Endothelial cell of umbilical vein (primary cell): ENCODE measurements around the gene ARHGAP28. TPM values are rescaled to one million over a fixed set of nuclear protein-coding genes. Genes with fewer than 3 reads are reported as not detected.

Experiments
- BruUV-seq: library from RNA; stranded (reverse); fragments of 400-500 nt; replicated peaks from 2 replicates; lab custom pipeline; 2021; lab: Mats Ljungman, UMichigan
- CTCF ChIA-PET: fragments of 300-600, 350-600 bp; sonication (Branson Sonifier 250); formaldehyde crosslinking; loops from one replicate; lab custom pipeline; 2021; ENCODE audit warnings: antibody characterized with exemption, inconsistent platforms; lab: Charles Lee
- POLR2A ChIA-PET: fragments of 300-600, 350-600 bp; sonication (Branson Sonifier 250); formaldehyde crosslinking; loops from one replicate; lab custom pipeline; 2021; ENCODE audit warnings: antibody characterized with exemption, inconsistent platforms; lab: Charles Lee
- DNase-seq: peaks from one replicate; pipeline ENCODE4 v3.0.0-alpha.2; 2011; ENCODE audit warnings: low read depth, low spot score
- FAIRE-seq: peaks from 2 replicates; lab custom pipeline; 2011; peaks lifted over from hg19 to GRCh38; lab: Jason Lieb, UNC
- H2AFZ ChIP-seq: 2 replicates; pipeline ENCODE4 v1.6.0; 2012; ENCODE audit warnings: low read depth, low read length, control low read depth, inconsistent platforms
- H3K27ac ChIP-seq: 2 replicates; pipeline ENCODE4 v1.5.1; 2011; ENCODE audit warnings: low read depth, mild to moderate bottlenecking, control low read depth, low read length, moderate library complexity; ENCODE audit not compliant: insufficient read depth
- H3K27me3 ChIP-seq, 2 experiments: 2 replicates each; pipeline versions ENCODE4 v1.6.0 to v1.6.1; 2011; ENCODE audit warnings: low read length in 2 of 2, mixed read lengths in 1 of 2; ENCODE audit not compliant: control insufficient read depth in 2 of 2, insufficient read depth in 2 of 2
- H3K36me3 ChIP-seq, 2 experiments: 2 replicates in 1 of 2; 3 replicates in 1 of 2; pipeline ENCODE4 v1.5.1; 2011; ENCODE audit warnings: low read length in 2 of 2, mild to moderate bottlenecking in 1 of 2, moderate library complexity in 1 of 2; ENCODE audit not compliant: control insufficient read depth in 2 of 2, insufficient read depth in 2 of 2; ENCODE audit errors: extremely low read depth in 1 of 2
- H3K4me1 ChIP-seq: 3 replicates; pipeline ENCODE4 v1.5.1; 2011; ENCODE audit warnings: mild to moderate bottlenecking, low read length; ENCODE audit not compliant: control insufficient read depth, insufficient read depth; ENCODE audit errors: extremely low read depth
- H3K4me2 ChIP-seq: 2 replicates; pipeline ENCODE4 v1.6.1; 2011; ENCODE audit warnings: low read length, control low read depth, mixed read lengths; ENCODE audit not compliant: insufficient read depth
- H3K4me3 ChIP-seq, 3 experiments: fragments of 200-600 bp in 1 of 3; sonication (generic), shearing (Covaris generic) in 1 of 3; replicated peaks in 1 of 3; 2 replicates each; pipeline ENCODE4 v1.5.1; 2011 to 2016; ENCODE audit warnings: control low read depth in 3 of 3, low read length in 3 of 3, mild to moderate bottlenecking in 2 of 3, inconsistent platforms in 1 of 3, low read depth in 1 of 3, moderate library complexity in 1 of 3; ENCODE audit not compliant: insufficient read depth in 1 of 3
- H3K79me2 ChIP-seq: 2 replicates; pipeline ENCODE4 v1.6.0; 2012; ENCODE audit warnings: low read length, inconsistent platforms; ENCODE audit not compliant: control insufficient read depth, insufficient read depth
- H3K9ac ChIP-seq: replicated peaks from 2 replicates; pipeline ENCODE3; 2011; ENCODE audit warnings: low read length, control low read depth; ENCODE audit not compliant: insufficient read depth; ENCODE audit errors: extremely low read depth
- H3K9me1 ChIP-seq: replicated peaks from 3 replicates; pipeline ENCODE4 v1.6.0; 2011; ENCODE audit warnings: mild to moderate bottlenecking, low read length; ENCODE audit not compliant: control insufficient read depth, insufficient read depth; ENCODE audit errors: extremely low read depth
- H3K9me3 ChIP-seq: replicated peaks from 2 replicates; pipeline ENCODE4 v1.5.1; 2012; ENCODE audit warnings: low read length, inconsistent platforms; ENCODE audit not compliant: control insufficient read depth, insufficient read depth
- H4K20me1 ChIP-seq: replicated peaks from 2 replicates; pipeline ENCODE3; 2011; ENCODE audit warnings: mild to moderate bottlenecking, low read length; ENCODE audit not compliant: control insufficient read depth, insufficient read depth; ENCODE audit errors: extremely low read depth
- CTCF ChIP-seq, 2 donors: IDR thresholded peaks; 1 replicate in 1 of 2; 2 replicates in 1 of 2; pipeline ENCODE4 v1.5.1; 2011; ENCODE audit warnings: low read length in 2 of 2, mild to moderate bottlenecking in 2 of 2, moderate library complexity in 2 of 2, control low read depth in 1 of 2, inconsistent platforms in 1 of 2, low read depth in 1 of 2; ENCODE audit not compliant: insufficient read depth in 1 of 2; ENCODE audit errors: extremely low read depth in 1 of 2
- EZH2 ChIP-seq: IDR thresholded peaks from 2 replicates; pipeline ENCODE4 v1.6.1; 2012; ENCODE audit warnings: borderline replicate concordance, low read depth, mild to moderate bottlenecking, moderate library complexity, low read length, inconsistent platforms; ENCODE audit not compliant: severe bottlenecking
- FOS ChIP-seq: IDR thresholded peaks from 2 replicates; pipeline ENCODE4 v1.6.1; 2011; ENCODE audit warnings: mild to moderate bottlenecking, low read length, moderate library complexity, borderline replicate concordance; ENCODE audit not compliant: insufficient read depth
- GATA2 ChIP-seq: IDR thresholded peaks from 2 replicates; pipeline ENCODE4 v1.7.0; 2011; ENCODE audit warnings: low read depth, mild to moderate bottlenecking, moderate library complexity, mixed read lengths, low read length; ENCODE audit not compliant: insufficient read length, insufficient read depth
- JUN ChIP-seq: IDR thresholded peaks from 2 replicates; pipeline ENCODE4 v1.6.1; 2011; ENCODE audit warnings: borderline replicate concordance, low read depth; ENCODE audit not compliant: insufficient read length, insufficient read depth
- MAX ChIP-seq: IDR thresholded peaks from 2 replicates; pipeline ENCODE4 v1.6.1; 2011; ENCODE audit not compliant: insufficient read depth, insufficient read length
- MYC ChIP-seq: IDR thresholded peaks from one replicate; pipeline ENCODE4 v1.6.1; 2011; ENCODE audit warnings: mild to moderate bottlenecking, low read depth, low read length
- POLR2A ChIP-seq: IDR thresholded peaks from 2 replicates; pipeline ENCODE4 v1.6.1; 2012; ENCODE audit warnings: low read depth, mild to moderate bottlenecking, control low read depth, low read length
- POLR2AphosphoS5 ChIP-seq: IDR thresholded peaks from 2 replicates; pipeline ENCODE4 v1.6.1; 2012; ENCODE audit warnings: low read depth, mild to moderate bottlenecking, control low read depth, low read length, moderate library complexity; ENCODE audit not compliant: insufficient read depth
- dilution Hi-C: fragments of 300-500 bp; cut with MboI; formaldehyde crosslinking; loops from one replicate; pipeline ENCODE4 v1.15.0; 2019; ENCODE audit warnings: low sequenced_read_pairs; ENCODE audit not compliant: extremely low pct_ligation_motif_present
- intact Hi-C: fragments of 100-400 bp; cut with micrococcal nuclease; formaldehyde crosslinking; loops from one replicate; pipeline ENCODE4 v1.10.0; 2022
- polyA plus RNA-seq, 4 experiments: library from polyadenylated mRNA; depleted of rRNA in 3 of 4; stranded (reverse) in 3 of 4; unstranded in 1 of 4; fragments of >200 nt; gene quantifications; 2 replicates each; pipeline versions ENCODE4 v1.2.1 to v1.2.3, GENCODE V29; 2011 to 2012; ENCODE audit warnings: missing spikeins in 1 of 4
- total RNA-seq: library from RNA; stranded (reverse); gene quantifications from 2 replicates; pipeline ENCODE4 v1.2.3, GENCODE V29; 2021

Gene ARHGAP28
- total and polyA plus RNA-seq, 2 donors (not counting 3 experiments of a cell fraction or from before 2014, with no cell fraction given), result 3.8 to 23.4 TPM

- Histone ChIP-seq H3K9me1 (no peaks in the 10 kb centered on the region), H3K9me3 (no peaks in the 10 kb centered on the region), H3K4me3 (no peak overlapping the region), H3K27ac (no peak overlapping the region), H3K9ac (no peak overlapping the region), H3K4me2 (no peak overlapping the region), H3K4me1 (peaks cover 18% of the 10 kb centered on the region), H2AFZ (no peak overlapping the region), H3K36me3 (no peaks in the 10 kb centered on the region), H4K20me1 (no peaks in the 10 kb centered on the region), H3K27me3 (no peaks in the 10 kb centered on the region), H3K79me2 (no peaks in the 10 kb centered on the region)
- no peak for TF ChIP-seq EZH2
- no peak for TF ChIP-seq JUN
- no peak for TF ChIP-seq FOS
- no peak for TF ChIP-seq POLR2AphosphoS5
- no peak for TF ChIP-seq GATA2
- no peak for TF ChIP-seq POLR2A
- TF ChIP-seq MAX, result no peak
- TF ChIP-seq MYC, result no peak
- TF ChIP-seq CTCF (IDR thresholded peaks at IDR 0.05; ENCODE audit: extremely low read depth in 1 of 2, insufficient read depth in 1 of 2, low read depth in 1 of 2, low read length in 2 of 2), result no peak
- FAIRE-seq (no peak), DNase-seq (no peak)
- CTCF ChIA-PET, result interaction anchor here (1.6 kb wide), 1 partner anchor 9 kb away, joined by 9 read pairs; no protein-coding TSS in a partner anchor
- BruUV-seq, result no TSS peak
- intact Hi-C loops (no loop called here), dilution Hi-C loops (no loop called here)
- POLR2A ChIA-PET, result no interaction called here
Measured at GRCh38 chr18:6750411-6750810, 20.9 kb downstream of the ARHGAP28 start.
